Adrenal gland (tissue), 12 donors: Measurements from ENCODE around the gene TOR4A. TPM values are rescaled to one million over a fixed set of nuclear protein-coding genes. Genes with fewer than 3 reads are reported as not detected.

Experiments
- DNase-seq, 7 donors: peaks; one replicate each; pipeline ENCODE4 v3.0.0-alpha.2; 2019 to 2020
- H3K27ac ChIP-seq, 5 donors: fragments of 200-600 bp; sonication (generic) in 4 of 5; 1 replicate in 3 of 5; 2 replicates in 2 of 5; pipeline versions ENCODE4 v1.5.1 to v1.8.0; 2016 to 2020; ENCODE audit warnings: mild to moderate bottlenecking in 1 of 5
- H3K27me3 ChIP-seq: fragments of 200-600 bp; 2 replicates; pipeline ENCODE4 v1.8.0; 2021
- H3K36me3 ChIP-seq, 2 donors: fragments of 200-600 bp; replicated peaks in 1 of 2; 1 replicate in 1 of 2; 2 replicates in 1 of 2; pipeline versions ENCODE4 v1.5.1 to v1.8.0; 2018 to 2022
- H3K4me1 ChIP-seq, 2 donors: fragments of 200-600 bp; replicated peaks in 1 of 2; 1 replicate in 1 of 2; 2 replicates in 1 of 2; pipeline versions ENCODE4 v1.5.1 to v1.8.0; 2018 to 2021
- H3K4me3 ChIP-seq, 4 donors: fragments of 200-600 bp; sonication (generic) in 3 of 4; one replicate each; pipeline ENCODE4 v1.5.1; 2016 to 2018
- H3K9me3 ChIP-seq, 3 donors: fragments of 200-600 bp; sonication (generic) in 1 of 3; replicated peaks in 1 of 3; 1 replicate in 2 of 3; 2 replicates in 1 of 3; pipeline versions ENCODE4 v1.5.1 to v1.8.0; 2016 to 2021
- POLR2A ChIP-seq, 2 donors: fragments of 450-650 bp; IDR thresholded peaks; one replicate each; pipeline ENCODE4 v1.6.1; 2017; ENCODE audit warnings: antibody characterized with exemption in 2 of 2, mild to moderate bottlenecking in 2 of 2, moderate library complexity in 1 of 2
- WGBS, 4 donors: extraction: QIAGEN DNeasy Blood & Tissue Kit in 2 of 4; methylation state at CpG; one replicate each; pipeline versions ENCODE4 v1.1.5 to v1.1.7; 2013 to 2017; 5-methylcytosine and 5-hydroxymethylcytosine counted together
- intact Hi-C, 2 donors: fragments of 100-400 bp; cut with DNase I; formaldehyde crosslinking; loops; one replicate each; pipeline versions ENCODE4 v1.14.1 to v1.15.0; 2022 to 2023
- polyA plus RNA-seq, 3 donors: library from polyadenylated mRNA; stranded (reverse); fragments of 200-250 nt in 2 of 3; fragments of 350-450 nt in 1 of 3; fragmentation: Illumina TruSeq in 1 of 3; extraction: RNeasy Lipid Tissue Mini Kit (QIAGEN cat#74804) in 1 of 3; gene quantifications; one replicate each; pipeline ENCODE4 v1.2.3, GENCODE V29; 2013 to 2014
- total RNA-seq, 9 donors: library from RNA; depleted of rRNA in 4 of 9; stranded (reverse); fragments of >200 nt in 4 of 9; fragments of 120-200 nt in 1 of 9; fragmentation: NEBNext Ultra II Directional in 1 of 9; extraction: Animal tissue kit (Norgen Biotek cat#: 25700) in 1 of 9; gene quantifications; one replicate each; pipeline versions ENCODE4 v1.1.0 to v1.2.4, GENCODE V29; 2013 to 2023
- TF ChIP-seq, protein P1 (sequence below), 6 experiments: fragments of 450-650 bp in 4 of 6; fragments of 200-600 bp in 2 of 6; sonication (generic) in 1 of 6; IDR thresholded peaks; 1 replicate in 5 of 6; 2 replicates in 1 of 6; pipeline versions ENCODE4 v1.5.1 to v1.8.0; 2016 to 2021; ENCODE audit warnings: antibody characterized with exemption in 6 of 6, mild to moderate bottlenecking in 2 of 6, moderate library complexity in 1 of 6
- donor health status: healthy with polysubstance abuse.
- donor health status: Bipolar disorder and iron deficiency.
- donor health status: DM: yes; HTN: yes; CAD: no.
- donor health status: DM: no; HTN: no; CAD: no.
- donor health status: DM: no; HTN: no; CAD: no.
- donor health status: DM: yes; HTN: yes; CAD: no.

The TOR4A gene
- total and polyA plus RNA-seq, 12 donors, result 0.49 to 21.5 (median 7.4) TPM

DNA sequence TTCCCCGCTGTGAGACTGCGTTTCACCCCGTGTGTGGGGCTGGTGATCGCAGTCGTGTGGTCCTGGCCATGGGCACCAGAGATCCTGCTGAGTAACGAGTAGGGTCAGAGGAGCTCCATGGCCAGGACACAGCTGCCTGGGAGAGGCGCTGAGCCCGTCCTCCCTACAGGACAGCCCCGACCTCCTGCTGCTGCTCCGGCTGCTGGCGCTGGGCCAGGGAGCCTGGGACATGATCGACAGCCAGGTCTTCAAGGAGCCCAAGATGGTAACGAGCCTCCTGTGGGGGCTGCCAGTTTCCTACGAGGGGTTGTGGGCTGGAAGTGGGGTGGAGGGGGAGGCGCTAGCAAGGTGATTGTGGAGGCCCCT is 11.4 kb upstream of the TOR4A start:
- intact Hi-C loops, result no loop called here
- Histone ChIP-seq H3K36me3 (peaks cover 0 to 35% of the 10 kb centered on the region in 2 donors), H3K27ac (no peak overlapping the region), H3K9me3 (no peaks in the 10 kb centered on the region), H3K4me1 (peaks cover 4 to 16% of the 10 kb centered on the region in 2 donors), H3K27me3 (no peaks in the 10 kb centered on the region), H3K4me3 (no peak overlapping the region)
- TF ChIP-seq, protein P1, sequence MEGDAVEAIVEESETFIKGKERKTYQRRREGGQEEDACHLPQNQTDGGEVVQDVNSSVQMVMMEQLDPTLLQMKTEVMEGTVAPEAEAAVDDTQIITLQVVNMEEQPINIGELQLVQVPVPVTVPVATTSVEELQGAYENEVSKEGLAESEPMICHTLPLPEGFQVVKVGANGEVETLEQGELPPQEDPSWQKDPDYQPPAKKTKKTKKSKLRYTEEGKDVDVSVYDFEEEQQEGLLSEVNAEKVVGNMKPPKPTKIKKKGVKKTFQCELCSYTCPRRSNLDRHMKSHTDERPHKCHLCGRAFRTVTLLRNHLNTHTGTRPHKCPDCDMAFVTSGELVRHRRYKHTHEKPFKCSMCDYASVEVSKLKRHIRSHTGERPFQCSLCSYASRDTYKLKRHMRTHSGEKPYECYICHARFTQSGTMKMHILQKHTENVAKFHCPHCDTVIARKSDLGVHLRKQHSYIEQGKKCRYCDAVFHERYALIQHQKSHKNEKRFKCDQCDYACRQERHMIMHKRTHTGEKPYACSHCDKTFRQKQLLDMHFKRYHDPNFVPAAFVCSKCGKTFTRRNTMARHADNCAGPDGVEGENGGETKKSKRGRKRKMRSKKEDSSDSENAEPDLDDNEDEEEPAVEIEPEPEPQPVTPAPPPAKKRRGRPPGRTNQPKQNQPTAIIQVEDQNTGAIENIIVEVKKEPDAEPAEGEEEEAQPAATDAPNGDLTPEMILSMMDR (IDR thresholded peaks at IDR 0.05), result no peak
- no peak for TF ChIP-seq POLR2A (IDR thresholded peaks at IDR 0.05)
- WGBS, 4 donors, result 75 to 91% (median 82%) methylated on average over 11 to 15 of the region's 15 CpGs
- DNase-seq, result peak in 3 of 7 donors; percentile 16 to 25 (median 23)

- no peak for TF ChIP-seq POLR2A (IDR thresholded peaks at IDR 0.05)
- TF ChIP-seq, protein P1 (IDR thresholded peaks at IDR 0.05), result no peak
- Histone ChIP-seq H3K4me1 (peaks cover 4 to 16% of the 10 kb centered on the region in 2 donors), H3K9me3 (no peaks in the 10 kb centered on the region), H3K4me3 (no peak overlapping the region), H3K27ac (no peak overlapping the region), H3K36me3 (peaks cover 0 to 37% of the 10 kb centered on the region in 2 donors), H3K27me3 (no peaks in the 10 kb centered on the region)
- 84 to 95% (median 89%) methylated on average over 14 to 34 of the region's 34 CpGs for WGBS, 4 donors
- no peak for DNase-seq
- intact Hi-C loops, result no loop called here
Observed at GRCh38 chr9:137266585-137267453, 10.7 kb upstream of the TOR4A start.

- H3K36me3 ChIP-seq, result peaks cover 0 to 48% of the 10 kb centered on the region in 2 donors
- intact Hi-C loops, result no loop called here
- no peak overlapping the region for H3K4me3 ChIP-seq
- H3K27ac ChIP-seq, result peak overlapping the region in 1 of 5 donors; percentile 81
- TF ChIP-seq, protein P1 (IDR thresholded peaks at IDR 0.05), result no peak
- TF ChIP-seq POLR2A (IDR thresholded peaks at IDR 0.05), result no peak
- H3K4me1 ChIP-seq, result peaks cover 4 to 16% of the 10 kb centered on the region in 2 donors
- 81 to 93% (median 87%) methylated on average over 6 of the region's 6 CpGs for WGBS, 4 donors
- peak in 1 of 7 donors; percentile 22 for DNase-seq
- H3K9me3 ChIP-seq, result no peaks in the 10 kb centered on the region
- H3K27me3 ChIP-seq, result no peaks in the 10 kb centered on the region
Observed at GRCh38 chr9:137267933-137268355, 9.6 kb upstream of the TOR4A start.

- Histone ChIP-seq H3K36me3 (peaks cover 0 to 49% of the 10 kb centered on the region in 2 donors), H3K4me1 (peaks cover 4 to 16% of the 10 kb centered on the region in 2 donors), H3K27me3 (no peaks in the 10 kb centered on the region), H3K9me3 (no peaks in the 10 kb centered on the region), H3K27ac (peak overlapping the region in 3 of 5 donors; percentile 45 to 81 (median 58)), H3K4me3 (peak overlapping the region in 1 of 4 donors; percentile 5)
- DNase-seq, result peak in 4 of 7 donors; percentile 22 to 63 (median 38)
- WGBS, 4 donors, result 72 to 82% (median 76%) methylated on average over 18 to 19 of the region's 19 CpGs
- TF ChIP-seq POLR2A (IDR thresholded peaks at IDR 0.05), result no peak
- TF ChIP-seq, protein P1 (IDR thresholded peaks at IDR 0.05), result no peak
- intact Hi-C loops, result no loop called here
Observed at GRCh38 chr9:137268538-137269201, 8.9 kb upstream of the TOR4A start.
